H1 (cell line): ENCODE data around the gene THTPA. TPM values are rescaled to one million over a fixed set of nuclear protein-coding genes. Genes with fewer than 3 reads are reported as not detected.
A peak's percentile ranks its signal among the peaks of the same experiment; 100 is the strongest.

Experiments used
- CBX8 ChIP-seq: fragments of 300-800, 300-1000 bp; sonication (generic); IDR thresholded peaks from 2 replicates; pipeline ENCODE4 v1.7.1; 2016; ENCODE audit warnings: low read depth, low read length, borderline replicate concordance
- CHD2 ChIP-seq: IDR thresholded peaks from 2 replicates; pipeline ENCODE4 v1.6.1; 2012; ENCODE audit warnings: low read length, improper control_type of control experiment
- CHD7 ChIP-seq: fragments of 300-600 bp; sonication (generic); IDR thresholded peaks from 2 replicates; pipeline ENCODE4 v1.7.1; 2012; ENCODE audit warnings: low read length, moderate library complexity, mild to moderate bottlenecking, inconsistent platforms; ENCODE audit not compliant: insufficient replicate concordance
- HDAC6 ChIP-seq: IDR thresholded peaks from one replicate; pipeline ENCODE4 v1.7.1; 2012; ENCODE audit warnings: low read depth, mild to moderate bottlenecking, inconsistent platforms, low read length, moderate library complexity
- JUN ChIP-seq: IDR thresholded peaks from 2 replicates; pipeline ENCODE4 v1.6.1; 2011; ENCODE audit warnings: low read depth, mild to moderate bottlenecking, improper control_type of control experiment, low read length
- KDM5A ChIP-seq: fragments of 200-600 bp; IDR thresholded peaks from 2 replicates; pipeline ENCODE4 v1.7.1; 2012; ENCODE audit warnings: mild to moderate bottlenecking, low read length, inconsistent platforms, mixed read lengths
- PHF8 ChIP-seq: fragments of 200-600 bp; sonication (generic); conservative IDR thresholded peaks from 2 replicates; pipeline ENCODE4 v1.7.1; 2012; ENCODE audit warnings: low read depth, mild to moderate bottlenecking, inconsistent platforms, low read length, moderate library complexity
- POLR2AphosphoS5 ChIP-seq: IDR thresholded peaks from 2 replicates; pipeline ENCODE4 v1.6.1; 2011; ENCODE audit warnings: low read depth, low read length
- SAP30 ChIP-seq: fragments of 300-600 bp; sonication (generic); IDR thresholded peaks from 2 replicates; pipeline ENCODE4 v1.7.1; 2012; ENCODE audit warnings: low read length, moderate library complexity, mild to moderate bottlenecking, inconsistent platforms; ENCODE audit not compliant: insufficient read depth, insufficient replicate concordance
- SIN3A ChIP-seq, 2 experiments: IDR thresholded peaks in 1 of 2; conservative IDR thresholded peaks in 1 of 2; 2 replicates each; pipeline ENCODE4 v1.6.1; 2011 to 2012; ENCODE audit warnings: low read length in 2 of 2, improper control_type of control experiment in 1 of 2, low read depth in 1 of 2, mild to moderate bottlenecking in 1 of 2
- SIX5 ChIP-seq: IDR thresholded peaks from 2 replicates; pipeline ENCODE4 v1.6.1; 2011; ENCODE audit warnings: mild to moderate bottlenecking, low read depth, low read length
- SP1 ChIP-seq: IDR thresholded peaks from 2 replicates; pipeline ENCODE4 v1.6.1; 2011; ENCODE audit warnings: low read depth, low read length
- polyA plus RNA-seq, 7 experiments: library from polyadenylated mRNA; depleted of rRNA in 3 of 7; stranded (reverse) in 5 of 7; unstranded in 2 of 7; fragments of >200 nt in 5 of 7; fragments of 200-250 nt in 2 of 7; gene quantifications; 1 replicate in 5 of 7; 2 replicates in 1 of 7; 4 replicates in 1 of 7; pipeline versions ENCODE4 v1.2.1 to v1.2.3, GENCODE V29; 2011 to 2013; ENCODE audit warnings: missing spikeins in 2 of 7, mixed read lengths in 2 of 7
- total RNA-seq: library from RNA; stranded (reverse); fragmentation: NEBNext Ultra II Directional; extraction: Animal tissue kit (Norgen Biotek cat#: 25700); gene quantifications from 2 replicates; pipeline ENCODE4 v1.2.1, GENCODE V29; 2021

The THTPA gene
- total and polyA plus RNA-seq, 2 of the 8 experiments (the other 6 are each of a cell fraction or from before 2014, with no cell fraction given): 16.6 to 19.0 TPM

GRCh38 chr14:23518709-23519108 is 37.4 kb upstream of the THTPA start (continued):
- TF ChIP-seq CHD7: no peak
- TF ChIP-seq SAP30: no peak
- no peak for TF ChIP-seq HDAC6
- TF ChIP-seq CHD2: no peak
- no peak for TF ChIP-seq JUN
- no peak for TF ChIP-seq SP1
- no peak for TF ChIP-seq KDM5A
- TF ChIP-seq SIX5: no peak
- TF ChIP-seq CBX8: no peak
- no peak for TF ChIP-seq PHF8
- peak; percentile 61; the same call in 1 of the 2 replicates for TF ChIP-seq POLR2AphosphoS5
- no peak for TF ChIP-seq SIN3A (conservative IDR thresholded peaks at IDR 0.05 in 1 of 2, IDR thresholded peaks at IDR 0.05 in 1 of 2; ENCODE audit: low read depth in 1 of 2, low read length in 2 of 2)
